HL-60/S4 treated with retinoic acid at 250 ng/mL for 4 days and 3 days (cell line): ENCODE measurements around the gene TRIM73.
"Not testable (repeated sequence)": the region's sequence is repeated elsewhere in the genome, so short reads cannot be mapped to it uniquely, and the experiment has no call there.

ENCODE experiments used
- in situ Hi-C: fragments of 300-500 bp; cut with MboI; formaldehyde crosslinking; loops from 2 replicates; pipeline ENCODE4 v1.7.0; 2022; ENCODE audit warnings: low sequenced_read_pairs

The TRIM73 gene

DNA sequence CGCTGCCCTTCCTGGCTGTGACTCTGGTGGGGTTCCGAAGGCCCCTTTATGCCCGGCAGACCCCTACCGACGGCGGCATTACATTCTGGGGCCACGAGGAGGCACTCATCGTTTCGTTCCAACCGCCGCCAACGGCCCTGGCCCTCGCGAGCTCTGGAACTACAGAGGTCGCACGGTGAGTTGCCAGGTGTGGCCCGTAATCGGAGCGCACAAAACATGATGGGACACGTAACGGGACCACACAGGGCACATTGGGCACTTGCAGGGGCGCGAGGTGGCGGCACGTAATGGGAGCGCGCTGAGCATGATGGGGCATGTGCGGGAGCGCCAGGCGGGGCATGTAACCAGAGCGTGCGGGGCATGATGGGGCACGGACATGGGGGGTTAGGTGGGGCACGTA lies at the start of gene TRIM73:
TSS of gene TRIM73 (plus strand) at position 301 of the 400 bp plus-strand sequence. CDS start 3,305 bp downstream, outside the sequence.
- in situ Hi-C loops = not testable (repeated sequence)

DNA sequence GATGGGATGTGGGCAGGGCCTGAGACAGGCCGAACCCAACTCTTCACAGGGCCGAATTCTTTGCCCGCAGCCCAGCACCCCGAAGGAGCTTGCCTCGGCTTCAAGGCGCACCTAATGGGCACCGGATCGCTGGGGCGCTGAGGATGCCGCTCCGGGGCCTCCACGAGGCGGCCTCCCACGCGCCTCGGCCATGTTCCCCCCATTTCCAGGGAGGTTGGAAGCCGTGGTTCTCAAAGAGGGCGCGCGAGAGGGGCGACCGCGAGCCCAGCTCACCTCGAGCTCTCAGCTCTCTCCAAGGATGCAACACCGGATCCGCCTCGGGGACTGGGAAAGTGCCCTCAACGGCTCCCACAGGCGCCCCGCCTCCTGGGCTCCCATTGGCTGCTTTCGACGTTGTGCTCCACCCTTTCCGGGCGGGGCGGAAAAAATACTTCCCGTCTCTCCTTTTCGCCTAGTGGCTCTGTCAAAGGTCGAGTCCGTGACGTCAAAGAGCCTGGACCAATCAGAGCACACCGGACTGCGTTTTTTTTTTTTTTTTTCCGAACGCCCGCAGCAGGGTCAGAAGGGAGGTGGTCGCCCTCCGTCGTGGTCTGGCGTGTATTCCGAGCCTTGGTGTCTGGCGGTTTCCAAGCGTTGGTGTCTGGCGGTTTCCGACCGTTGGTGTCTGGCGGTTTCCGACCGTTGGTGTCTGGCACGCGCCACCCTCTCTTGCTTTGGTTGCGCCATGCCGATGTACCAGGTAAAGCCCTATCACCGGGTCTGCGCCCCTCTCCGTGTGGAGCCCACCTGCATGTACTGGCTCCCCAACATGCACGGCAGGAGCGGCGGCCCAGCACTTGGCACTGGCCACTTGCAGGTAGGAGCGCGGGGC lies 36.5 kb upstream of the TRIM73 start:
- in situ Hi-C loops = not testable (repeated sequence)

DNA sequence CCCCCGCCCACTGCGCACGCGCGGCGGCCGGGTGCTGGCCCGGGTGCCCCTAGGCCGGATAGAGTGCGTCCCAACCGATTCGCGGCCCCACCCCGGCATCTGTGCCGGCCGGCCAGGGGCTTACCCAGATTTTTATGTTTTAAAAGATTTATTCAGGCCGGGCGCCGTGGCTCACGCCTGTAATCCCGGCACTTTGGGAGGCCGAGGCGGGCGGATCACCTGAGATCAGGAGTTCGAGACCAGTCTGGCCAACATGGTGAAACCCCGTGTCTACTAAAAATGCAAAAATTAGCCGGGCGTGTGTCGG lies 35.9 kb upstream of the TRIM73 start:
- in situ Hi-C loops = not testable (repeated sequence)

DNA sequence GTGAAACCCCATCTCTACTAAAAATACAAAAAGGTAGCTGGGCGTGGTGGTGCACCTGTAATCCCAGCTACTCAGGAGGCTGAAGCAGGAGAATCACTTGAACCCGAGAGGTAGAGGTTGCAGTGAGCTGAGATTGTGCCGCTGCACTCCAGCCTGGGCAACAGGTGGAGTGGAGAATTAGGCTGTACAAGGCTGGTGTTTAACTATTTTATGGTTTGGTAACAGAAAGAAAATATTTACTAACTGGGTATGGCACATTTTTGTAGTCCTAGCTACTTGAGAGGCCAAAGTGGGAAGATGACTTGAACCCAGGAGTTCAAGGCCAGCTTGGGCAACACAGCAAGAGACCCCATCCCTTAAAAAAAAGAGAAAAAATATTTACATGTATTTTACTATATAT lies 31.4 kb upstream of the TRIM73 start:
- in situ Hi-C loops = not testable (repeated sequence)

DNA sequence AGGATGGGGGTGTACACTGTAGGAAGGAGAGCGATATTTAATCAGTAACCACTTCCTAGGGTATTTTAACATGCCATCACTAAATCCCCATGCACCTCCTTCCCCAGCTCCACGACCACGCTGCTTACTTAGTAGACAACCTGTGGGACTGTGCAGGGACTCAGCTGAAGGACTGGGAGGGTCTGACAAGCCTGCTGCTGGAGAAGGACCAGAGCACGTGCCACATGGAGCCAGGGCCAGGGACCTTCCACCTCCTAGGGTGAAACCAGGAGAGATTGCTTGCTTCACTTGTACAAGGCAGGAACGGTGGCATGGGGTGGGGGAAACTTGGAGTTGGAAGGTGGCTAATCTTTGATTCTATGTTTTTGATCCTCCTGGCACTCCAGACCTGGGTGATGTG lies 28.8 kb upstream of the TRIM73 start:
- in situ Hi-C loops = not testable (repeated sequence)

DNA sequence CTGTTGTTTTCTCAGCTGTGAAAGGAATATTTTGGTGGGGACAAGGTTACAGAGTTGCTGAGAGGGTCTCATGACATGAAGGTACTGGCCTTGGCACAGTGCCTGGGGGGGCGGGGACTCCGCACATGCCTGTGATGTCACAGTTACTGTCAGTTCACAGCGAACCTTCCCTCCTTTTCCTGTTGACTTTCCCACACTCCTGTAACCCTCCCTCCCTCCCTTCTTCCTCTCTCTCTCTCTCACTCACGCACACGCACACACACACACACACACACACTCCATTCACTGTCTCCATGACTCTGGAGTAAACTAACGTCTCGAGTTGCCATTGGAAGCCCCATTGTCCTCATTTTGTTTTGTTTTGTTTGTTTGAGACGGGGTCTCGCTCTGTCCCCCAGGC lies 28.1 kb upstream of the TRIM73 start:
- in situ Hi-C loops = not testable (repeated sequence)

DNA sequence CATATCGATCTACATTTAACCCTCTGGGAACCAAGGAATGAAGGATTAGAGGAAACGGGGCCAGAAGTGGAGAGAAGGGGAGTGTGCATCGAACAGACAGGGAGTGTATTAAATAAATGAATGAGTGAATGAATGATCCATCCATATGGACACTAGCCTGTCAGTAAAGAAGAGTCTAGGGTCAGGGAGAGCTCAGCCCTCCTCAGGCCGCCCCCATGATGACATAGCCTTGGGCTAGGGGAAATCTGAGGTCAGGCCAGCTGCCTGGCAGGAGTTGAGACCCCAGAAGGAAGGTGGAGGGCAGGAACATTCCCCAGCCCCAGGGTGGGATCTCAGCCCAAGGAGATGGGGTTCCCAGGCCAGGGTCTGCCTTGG lies 21.3 kb upstream of the TRIM73 start:
- in situ Hi-C loops = not testable (repeated sequence)

DNA sequence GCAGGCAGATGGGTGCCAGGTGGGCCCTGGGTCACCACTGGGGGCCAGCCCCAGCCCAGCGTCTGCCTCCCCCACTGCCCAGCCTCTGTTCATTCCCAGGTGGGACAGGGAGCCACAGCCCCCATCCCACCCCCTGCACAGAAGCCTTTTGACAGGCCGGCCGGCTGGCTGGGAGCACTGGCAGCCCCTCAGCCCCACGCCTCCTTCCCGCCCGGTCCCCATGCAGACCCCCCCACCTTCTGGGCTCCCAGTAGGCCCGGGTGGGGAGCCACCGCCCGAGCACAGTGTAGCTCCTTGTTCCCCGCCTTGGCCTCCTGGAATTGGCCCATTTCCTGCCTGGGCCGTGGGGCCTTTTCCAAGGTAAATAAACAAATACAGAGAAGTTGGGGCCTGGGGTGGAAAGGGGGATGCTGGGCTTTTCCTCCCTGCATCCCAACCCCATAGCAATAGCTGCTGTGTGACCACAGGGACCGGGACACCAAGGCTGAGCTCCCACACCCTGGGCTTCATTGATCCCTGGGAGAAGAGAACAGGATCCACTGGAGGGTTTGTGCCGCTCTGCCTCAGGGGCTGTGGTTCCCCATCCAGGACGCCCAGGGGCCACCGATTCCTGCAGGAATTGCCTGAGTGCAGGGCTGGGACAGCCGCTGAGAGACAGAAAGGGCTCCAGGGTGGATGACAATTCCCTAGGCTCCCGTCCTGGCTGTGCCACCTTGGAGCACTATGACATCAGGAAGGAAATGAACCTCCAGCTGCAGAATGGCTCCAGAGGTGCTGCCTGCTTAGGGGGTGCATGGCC lies 20.7 kb upstream of the TRIM73 start:
- in situ Hi-C loops = not testable (repeated sequence)

DNA sequence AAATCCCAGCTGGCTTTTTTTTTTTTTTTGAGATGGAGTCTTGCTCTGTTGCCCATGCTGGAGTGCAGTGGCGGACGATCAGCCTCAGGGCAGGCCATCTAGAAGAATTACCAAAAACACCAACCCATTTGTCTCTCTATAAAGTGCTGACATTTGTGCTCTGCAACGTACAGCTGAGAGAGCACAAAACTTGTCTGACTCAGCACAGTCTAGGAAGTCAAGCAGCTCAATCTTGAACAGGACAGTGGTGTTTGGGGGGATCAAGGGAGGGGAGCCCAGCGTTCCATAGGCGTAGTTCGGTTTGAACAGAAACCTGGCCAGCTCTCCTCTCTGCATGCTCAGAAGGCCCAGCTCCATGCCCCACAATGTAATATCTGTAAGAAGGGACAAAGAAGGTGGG lies 2.2 kb upstream of the TRIM73 start:
- in situ Hi-C loops = not testable (repeated sequence)

DNA sequence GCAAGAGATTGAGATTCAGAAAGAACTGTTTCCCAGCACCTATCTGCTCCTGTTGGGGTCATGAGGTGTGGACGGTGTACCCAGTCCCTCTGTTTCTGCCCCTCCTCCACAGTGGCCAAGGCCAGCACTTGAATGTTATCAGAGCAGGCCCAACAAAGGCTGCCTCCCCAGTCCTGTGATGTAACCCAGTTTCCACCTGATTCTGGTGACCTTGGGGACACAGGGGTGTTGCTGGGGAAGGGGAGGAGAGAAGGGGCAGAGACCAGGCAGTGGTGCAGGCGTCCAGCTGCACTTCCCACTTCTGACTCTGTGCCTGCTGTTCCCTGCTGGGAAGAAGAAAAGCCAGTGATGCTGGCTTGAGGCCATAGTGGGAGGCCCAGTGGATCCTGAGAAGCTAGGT lies 2.4 kb downstream of the TRIM73 start:
- in situ Hi-C loops = not testable (repeated sequence)

DNA sequence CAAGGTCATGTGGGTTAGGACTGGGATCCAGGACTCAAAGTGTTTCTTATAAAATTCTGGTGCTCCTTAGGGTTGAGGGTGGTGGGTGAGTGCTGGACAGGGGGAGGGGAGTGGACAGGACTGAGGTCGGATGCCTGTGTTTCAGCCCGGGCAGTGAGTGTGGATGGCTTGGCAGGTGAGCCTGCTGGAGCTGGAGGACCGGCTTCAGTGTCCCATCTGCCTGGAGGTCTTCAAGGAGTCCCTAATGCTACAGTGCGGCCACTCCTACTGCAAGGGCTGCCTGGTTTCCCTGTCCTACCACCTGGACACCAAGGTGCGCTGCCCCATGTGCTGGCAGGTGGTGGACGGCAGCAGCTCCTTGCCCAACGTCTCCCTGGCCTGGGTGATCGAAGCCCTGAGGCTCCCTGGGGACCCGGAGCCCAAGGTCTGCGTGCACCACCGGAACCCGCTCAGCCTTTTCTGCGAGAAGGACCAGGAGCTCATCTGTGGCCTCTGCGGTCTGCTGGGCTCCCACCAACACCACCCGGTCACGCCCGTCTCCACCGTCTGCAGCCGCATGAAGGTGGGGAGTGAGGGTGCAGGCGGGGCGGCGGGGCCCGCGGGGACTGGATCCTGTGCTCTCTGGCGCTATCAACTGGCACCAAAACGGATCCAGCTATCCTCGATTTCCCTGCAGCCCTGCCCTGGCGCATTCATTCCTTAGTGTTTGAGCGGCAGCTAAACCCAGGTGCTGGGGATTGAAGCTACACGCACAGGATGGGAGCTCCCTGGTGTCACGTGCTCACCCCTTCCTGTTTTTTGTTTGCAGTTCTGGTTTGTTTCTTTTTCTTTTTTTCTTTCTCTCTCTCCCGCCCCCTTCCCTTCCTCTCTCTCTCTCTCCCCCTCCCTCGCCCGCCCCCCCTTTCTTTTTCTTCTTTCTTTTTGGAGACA lies 3.6 kb downstream of the TRIM73 start:
- in situ Hi-C loops = not testable (repeated sequence)

DNA sequence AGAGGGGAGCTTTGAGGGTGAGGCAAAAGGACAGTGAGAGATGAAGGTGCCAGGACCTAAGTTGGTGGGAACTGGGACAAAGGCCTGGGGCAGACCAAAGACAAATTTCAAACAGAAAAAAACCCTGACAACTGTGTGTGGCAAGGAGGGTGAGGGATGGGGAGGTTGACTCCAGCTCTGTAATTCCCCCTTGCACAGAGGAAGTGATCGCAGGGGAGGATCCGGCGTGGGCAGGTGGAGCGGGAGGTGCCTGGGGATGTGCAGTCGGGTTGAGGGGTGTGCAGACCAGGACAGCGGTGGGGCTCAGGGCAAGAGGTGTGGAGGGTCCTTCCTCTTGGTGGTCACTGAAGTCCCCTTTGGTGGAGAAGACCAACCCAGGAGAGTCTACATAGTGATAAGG lies 5.1 kb downstream of the TRIM73 start:
- in situ Hi-C loops = not testable (repeated sequence)

DNA sequence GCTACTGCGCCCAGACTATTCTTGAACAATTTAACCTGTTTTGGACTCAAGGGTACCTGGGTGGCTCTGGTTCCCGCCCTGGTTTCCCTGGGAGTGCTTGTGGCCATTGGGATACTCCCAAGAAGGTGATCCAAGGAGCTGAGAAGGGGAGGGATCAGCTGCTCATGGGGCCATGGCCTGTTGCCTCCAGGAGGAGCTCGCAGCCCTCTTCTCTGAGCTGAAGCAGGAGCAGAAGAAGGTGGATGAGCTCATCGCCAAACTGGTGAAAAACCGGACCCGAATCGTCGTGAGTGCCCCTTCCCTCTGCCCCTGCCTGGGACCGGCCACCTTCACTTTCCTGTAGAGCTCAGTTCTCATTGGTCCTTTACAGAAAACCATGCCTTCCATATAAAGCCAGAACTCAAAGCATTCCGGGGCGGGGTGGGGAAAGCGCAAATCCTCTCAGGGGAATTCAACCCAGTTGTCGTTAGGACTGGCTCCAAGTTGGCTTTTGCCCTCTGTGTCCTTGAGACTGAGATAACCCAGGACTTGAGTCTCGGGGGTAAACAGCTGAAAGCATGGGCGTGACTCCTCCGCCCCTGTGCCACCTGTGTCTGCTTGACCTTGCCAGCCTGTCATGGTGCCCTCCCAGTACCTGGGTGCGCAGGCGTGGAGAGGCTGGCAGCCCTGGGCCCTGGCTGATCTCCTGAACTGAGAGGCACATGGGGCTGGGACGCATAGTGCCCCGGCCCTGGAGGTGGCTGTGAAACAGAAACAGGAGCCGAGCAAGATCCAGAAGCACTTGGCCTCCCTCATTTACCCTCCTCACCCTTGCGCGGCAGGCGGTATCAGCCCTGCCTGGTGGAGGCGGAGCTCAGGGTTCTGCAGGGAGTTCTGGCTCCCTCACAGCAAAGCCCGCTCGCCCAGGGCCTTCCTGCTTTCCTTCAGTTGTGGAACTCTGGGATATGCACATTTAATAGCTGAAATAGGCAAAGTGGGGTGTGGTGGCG lies 8.3 kb downstream of the TRIM73 start:
- in situ Hi-C loops = not testable (repeated sequence)

DNA sequence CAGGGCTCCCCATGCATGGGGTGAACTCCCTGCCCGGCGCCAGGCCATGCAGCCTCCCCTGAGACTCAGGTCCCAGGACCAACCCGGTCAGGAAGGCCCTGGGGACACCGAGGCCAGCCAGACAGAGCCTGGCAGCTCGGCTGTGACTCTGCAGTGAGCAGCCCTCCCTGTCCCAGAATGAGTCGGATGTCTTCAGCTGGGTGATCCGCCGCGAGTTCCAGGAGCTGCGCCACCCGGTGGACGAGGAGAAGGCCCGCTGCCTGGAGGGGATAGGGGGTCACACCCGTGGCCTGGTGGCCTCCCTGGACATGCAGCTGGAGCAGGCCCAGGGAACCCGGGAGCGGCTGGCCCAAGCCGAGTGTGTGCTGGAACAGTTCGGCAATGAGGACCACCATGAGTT lies 9.2 kb downstream of the TRIM73 start:
- in situ Hi-C loops = not testable (repeated sequence)

DNA sequence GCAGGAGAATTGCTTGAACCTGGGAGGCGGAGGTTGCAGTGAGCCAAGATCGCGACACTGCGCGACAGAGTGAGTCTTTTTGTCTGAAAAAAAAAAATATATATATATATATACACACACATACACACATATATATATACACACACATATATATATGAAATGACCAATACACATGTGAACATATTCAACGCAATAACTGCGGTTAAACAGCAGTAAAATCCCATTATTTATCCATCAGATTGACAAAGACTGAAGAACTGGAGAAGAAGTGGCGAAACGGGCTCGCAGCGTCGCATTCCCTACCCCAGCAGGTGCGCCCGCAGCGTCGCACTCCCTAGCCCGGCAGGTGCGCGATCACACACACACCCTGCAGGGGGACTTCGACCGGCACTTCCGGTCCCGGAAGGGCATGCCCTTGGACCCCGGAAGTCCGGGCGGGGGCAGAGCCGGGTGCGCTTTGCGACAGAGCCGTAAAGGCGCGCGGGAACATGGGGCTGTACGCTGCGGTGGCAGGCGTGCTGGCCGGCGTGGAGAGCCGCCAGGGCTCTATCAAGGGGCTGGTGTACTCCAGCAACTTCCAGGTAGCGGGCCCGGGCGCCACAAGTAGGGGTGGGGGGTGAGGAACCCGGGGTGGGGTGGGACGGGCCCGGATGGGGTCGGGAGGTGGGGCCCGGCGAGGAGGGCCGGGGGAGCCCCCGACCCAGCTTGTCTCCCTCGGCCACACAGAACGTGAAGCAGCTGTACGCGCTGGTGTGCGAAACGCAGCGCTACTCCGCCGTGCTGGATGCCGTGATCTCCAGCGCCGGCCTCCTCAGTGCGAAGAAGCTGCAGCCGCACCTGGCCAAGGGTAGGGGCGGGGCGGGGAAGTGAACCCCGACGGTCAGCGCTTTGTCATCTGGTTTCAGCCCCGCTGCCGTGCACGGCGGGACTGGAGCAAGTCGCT lies 14.7 kb downstream of the TRIM73 start:
- in situ Hi-C loops = not testable (repeated sequence)

DNA sequence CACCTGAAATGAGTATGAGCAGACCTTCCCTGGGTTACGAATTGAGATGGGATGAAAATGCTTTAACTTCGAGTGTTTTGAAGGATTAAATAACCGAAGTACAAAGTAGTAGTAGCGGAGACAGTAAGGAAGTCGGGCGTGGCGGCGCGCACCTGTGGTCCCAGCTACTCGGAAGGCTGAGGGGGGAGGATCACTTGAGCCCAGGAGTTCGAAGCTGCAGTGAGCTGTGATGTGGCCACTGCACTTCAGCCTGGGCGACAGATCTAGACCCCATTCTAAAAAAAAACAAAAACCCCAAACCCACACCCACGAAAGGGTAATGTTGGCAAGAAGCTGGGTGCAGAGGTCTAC lies 15.4 kb downstream of the TRIM73 start:
- in situ Hi-C loops = not testable (repeated sequence)

DNA sequence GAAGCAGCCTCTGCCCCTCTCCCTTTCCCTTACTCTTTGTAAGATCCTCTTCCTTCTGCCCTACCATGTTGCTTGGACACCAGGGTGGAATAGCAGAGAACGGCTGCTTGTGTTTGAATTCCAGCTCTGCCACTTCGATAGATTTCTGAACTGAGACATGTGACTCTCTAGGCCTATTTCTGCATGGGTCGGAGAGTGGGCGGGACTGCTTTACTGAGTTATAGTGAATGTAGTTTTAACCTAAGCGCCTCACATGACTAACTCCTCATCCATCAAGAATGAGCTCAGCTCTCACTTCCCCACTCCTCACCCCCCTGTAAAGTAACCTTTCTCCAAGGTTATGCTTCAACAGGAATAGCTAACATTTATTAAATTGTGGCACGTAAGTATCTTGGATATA lies 18.8 kb downstream of the TRIM73 start:
- in situ Hi-C loops = not testable (repeated sequence)

DNA sequence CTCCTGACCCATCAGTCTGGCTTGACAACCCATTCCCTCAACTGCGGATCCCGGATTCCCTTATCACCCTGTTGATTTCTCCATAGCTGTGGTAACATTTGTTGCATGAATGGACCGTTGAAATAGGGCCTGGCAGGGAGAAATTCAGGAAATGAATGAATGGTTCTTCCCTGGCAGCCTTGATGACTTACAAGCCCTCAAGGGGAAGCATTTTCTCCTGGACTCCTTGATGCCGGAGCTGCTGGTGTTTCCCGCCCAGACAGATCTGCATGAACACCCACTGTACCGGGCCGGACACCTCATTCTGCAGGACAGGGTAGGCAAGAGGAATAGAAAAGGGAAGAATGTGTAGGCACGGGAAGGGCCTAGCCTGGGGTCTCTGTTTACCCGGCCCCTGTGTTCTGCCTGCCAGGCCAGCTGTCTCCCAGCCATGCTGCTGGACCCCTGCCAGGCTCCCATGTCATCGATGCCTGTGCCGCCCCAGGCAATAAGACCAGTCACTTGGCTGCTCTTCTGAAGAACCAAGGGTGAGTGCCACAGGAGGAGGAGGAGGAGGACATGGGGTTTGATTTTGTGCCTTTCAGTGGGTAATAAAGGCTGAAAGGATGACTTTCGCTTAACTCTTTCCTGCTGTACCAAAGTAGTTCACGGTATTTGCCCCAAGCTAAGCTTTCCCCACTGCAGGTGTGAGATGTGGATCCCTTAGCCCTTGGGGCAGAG lies 19.4 kb downstream of the TRIM73 start:
- in situ Hi-C loops = not testable (repeated sequence)
